A673 (cell line): ENCODE results near the gene ZBTB8OS. TPM values are rescaled to one million over a fixed set of nuclear protein-coding genes. Genes with fewer than 3 reads are reported as not detected.
"Not testable (repeated sequence)": the region's sequence is repeated elsewhere in the genome, so short reads cannot be mapped to it uniquely, and the experiment has no call there.

Experiments
- BruUV-seq: library from RNA; stranded (reverse); fragments of 400-500 nt; replicated peaks from 2 replicates; lab custom pipeline; 2021; lab: Mats Ljungman, UMichigan
- CTCF ChIA-PET: fragments of 300-600 bp; sonication (Branson Sonifier 250); formaldehyde crosslinking; loops from one replicate; lab custom pipeline; 2022; ENCODE audit warnings: antibody characterized with exemption; lab: Charles Lee
- POLR2A ChIA-PET: fragments of 300-600 bp; sonication (Branson Sonifier 250); formaldehyde crosslinking; loops from one replicate; lab custom pipeline; 2022; ENCODE audit warnings: antibody characterized with exemption; ENCODE audit not compliant: low non-redundant PET; lab: Charles Lee
- DNase-seq: peaks from one replicate; pipeline ENCODE4 v3.0.0-alpha.2; 2015; ENCODE audit warnings: low spot score
- H3K27ac ChIP-seq: fragments of 200-600 bp; sonication (generic); 2 replicates; pipeline ENCODE4 v1.5.1; 2016; ENCODE audit warnings: mixed run types, low read depth, mild to moderate bottlenecking, mixed read lengths, antibody characterized with exemption, low read length; ENCODE audit not compliant: poor library complexity, severe bottlenecking
- H3K27me3 ChIP-seq: fragments of 200-600 bp; sonication (generic); replicated peaks from 2 replicates; pipeline ENCODE4 v1.6.1; 2017; ENCODE audit warnings: mixed run types, low read depth, mild to moderate bottlenecking, mixed read lengths, antibody characterized with exemption, low read length; ENCODE audit not compliant: insufficient read depth, poor library complexity
- H3K36me3 ChIP-seq: fragments of 200-600 bp; sonication (generic); 2 replicates; pipeline ENCODE4 v1.6.1; 2016; ENCODE audit warnings: mixed run types, mild to moderate bottlenecking, mixed read lengths, antibody characterized with exemption, low read length; ENCODE audit not compliant: insufficient read depth, poor library complexity, severe bottlenecking
- H3K4me1 ChIP-seq: fragments of 200-600 bp; sonication (generic); 2 replicates; pipeline ENCODE4 v1.6.1; 2017; ENCODE audit warnings: mixed run types, mild to moderate bottlenecking, mixed read lengths, antibody characterized with exemption, low read length; ENCODE audit not compliant: insufficient read depth, poor library complexity, severe bottlenecking
- H3K4me3 ChIP-seq: fragments of 200-600 bp; sonication (generic); 2 replicates; pipeline ENCODE4 v1.5.1; 2016; ENCODE audit warnings: low read depth, mixed run types, mild to moderate bottlenecking, mixed read lengths, low read length; ENCODE audit not compliant: poor library complexity, severe bottlenecking
- H3K9me3 ChIP-seq: fragments of 200-600 bp; sonication (generic); 2 replicates; pipeline ENCODE4 v1.6.1; 2016; ENCODE audit warnings: mixed run types, low read depth, mild to moderate bottlenecking, mixed read lengths, antibody characterized with exemption, low read length; ENCODE audit not compliant: poor library complexity, severe bottlenecking
- CTCF ChIP-seq: fragments of 300-800, 200-600 bp; sonication (generic); conservative IDR thresholded peaks from 2 replicates; pipeline ENCODE4 v1.5.1; 2017; ENCODE audit warnings: low read depth, mild to moderate bottlenecking, antibody characterized with exemption, low read length, moderate library complexity, mixed read lengths
- EZH2 ChIP-seq: fragments of 200-600 bp; sonication (generic); IDR thresholded peaks from 2 replicates; pipeline ENCODE4 v1.6.1; 2017; ENCODE audit warnings: borderline replicate concordance, low read depth, mild to moderate bottlenecking, mixed read lengths, antibody characterized with exemption, low read length; ENCODE audit not compliant: poor library complexity, severe bottlenecking
- intact Hi-C: fragments of 100-400 bp; cut with micrococcal nuclease; formaldehyde crosslinking; loops from one replicate; pipeline ENCODE4 v1.10.0; 2022; ENCODE audit not compliant: unreplicated experiment
- total RNA-seq: library from RNA; stranded (reverse); gene quantifications from 2 replicates; pipeline ENCODE4 v1.2.3, GENCODE V29; 2021

Gene ZBTB8OS
- total RNA-seq, 1 experiment from 2014 or later = 72.1 TPM

DNA sequence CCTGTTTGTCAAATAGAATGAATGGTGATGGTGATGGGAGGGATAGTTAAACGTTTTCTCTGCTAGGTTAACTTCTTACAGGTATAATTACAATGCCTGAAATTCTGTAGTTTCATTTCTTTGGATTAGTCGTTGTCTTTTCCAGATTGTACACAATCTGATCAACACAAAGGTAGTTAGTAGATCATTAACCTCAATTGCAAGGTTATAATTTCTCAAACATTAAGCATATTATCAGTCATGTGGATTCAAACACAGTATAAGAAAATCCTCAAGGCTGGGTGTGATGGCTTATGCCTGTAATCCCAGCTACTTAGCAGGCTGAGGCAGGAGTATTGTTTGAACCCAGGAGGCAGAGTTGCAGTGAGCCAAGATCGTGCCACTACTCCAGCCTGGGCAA is 31.6 kb upstream of the ZBTB8OS start:
- no peaks in the 10 kb centered on the region for H3K9me3 ChIP-seq
- TF ChIP-seq CTCF (no peak), EZH2 (no peak)
- no peak overlapping the region for H3K4me3 ChIP-seq
- CTCF ChIA-PET = interaction anchor here (0.6 kb wide), 1 partner anchor 161 kb away, joined by 4 read pairs; no protein-coding TSS in a partner anchor
- H3K36me3 ChIP-seq = peaks cover 90% of the 10 kb centered on the region
- H3K4me1 ChIP-seq = no peaks in the 10 kb centered on the region
- no peak for DNase-seq
- intact Hi-C loops = no loop called here
- BruUV-seq = no TSS peak
- H3K27ac ChIP-seq = no peak overlapping the region
- POLR2A ChIA-PET = no interaction called here
- H3K27me3 ChIP-seq = no peaks in the 10 kb centered on the region

DNA sequence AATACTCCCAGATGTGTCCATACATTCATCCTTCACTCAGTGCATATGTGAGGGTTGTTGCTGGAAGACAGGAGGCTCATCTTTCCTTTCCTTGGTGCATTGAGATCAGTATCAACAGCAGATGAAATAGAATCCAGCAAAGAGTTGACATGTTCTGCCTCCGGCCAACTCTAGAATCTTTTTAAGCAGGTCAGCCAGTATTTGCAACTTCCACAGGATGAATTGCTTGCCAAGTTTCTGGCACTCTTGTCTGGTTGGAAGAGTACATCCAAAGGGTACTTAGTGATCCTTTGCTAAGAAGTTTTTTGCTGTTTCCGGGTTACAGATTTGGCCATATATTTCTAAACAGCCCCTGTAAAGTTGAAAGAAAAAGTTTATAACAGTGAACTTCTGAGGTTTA is 31.2 kb upstream of the ZBTB8OS start:
- ChIA-PET CTCF (no interaction called here), POLR2A (no interaction called here)
- Histone ChIP-seq H3K27ac (no peak overlapping the region), H3K4me3 (no peak overlapping the region), H3K27me3 (no peaks in the 10 kb centered on the region), H3K9me3 (no peaks in the 10 kb centered on the region), H3K36me3 (peaks cover 93% of the 10 kb centered on the region), H3K4me1 (no peaks in the 10 kb centered on the region)
- DNase-seq = no peak
- no TSS peak for BruUV-seq
- intact Hi-C loops = no loop called here
- TF ChIP-seq EZH2 (no peak), CTCF (no peak)

DNA sequence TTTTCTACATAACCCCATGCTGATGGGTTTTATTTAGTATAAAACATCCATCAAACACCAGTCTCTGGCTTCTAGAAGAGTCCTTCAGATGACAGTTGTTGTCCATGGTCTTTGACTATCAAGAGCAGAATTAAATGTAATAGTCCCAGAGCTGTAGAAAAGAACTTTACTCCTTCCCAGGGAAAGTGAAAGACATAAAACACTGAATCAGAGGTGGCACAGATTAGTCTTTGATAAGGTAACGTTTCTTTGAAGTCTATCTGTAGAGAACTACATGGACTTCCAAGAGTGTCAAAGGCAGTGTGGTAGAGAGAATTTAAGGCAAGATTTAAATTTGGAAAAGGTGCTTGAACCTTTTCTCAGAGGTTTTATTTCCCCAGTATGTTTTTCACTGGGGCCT is 30.3 kb upstream of the ZBTB8OS start:
- Histone ChIP-seq H3K27me3 (no peaks in the 10 kb centered on the region), H3K4me3 (no peak overlapping the region), H3K9me3 (no peaks in the 10 kb centered on the region), H3K36me3 (peaks cover 93% of the 10 kb centered on the region), H3K4me1 (no peaks in the 10 kb centered on the region), H3K27ac (no peak overlapping the region)
- intact Hi-C loops = no loop called here
- BruUV-seq = no TSS peak
- ChIA-PET CTCF (no interaction called here), POLR2A (no interaction called here)
- DNase-seq = no peak
- TF ChIP-seq EZH2 (no peak), CTCF (no peak)

GRCh38 chr1:32679993-32680392 is 29.6 kb upstream of the ZBTB8OS start:
- H3K4me3 ChIP-seq, H3K27ac ChIP-seq, H3K4me1 ChIP-seq, H3K27me3 ChIP-seq, intact Hi-C loops, DNase-seq, H3K9me3 ChIP-seq, POLR2A ChIA-PET, CTCF ChIA-PET: not testable (repeated sequence)
- peaks cover 93% of the 10 kb centered on the region for H3K36me3 ChIP-seq
- BruUV-seq = TSS peak; percentile 45
